Stimulated activated CD8-positive, alpha-beta memory T cell treated with anti-CD3 and anti-CD28 coated beads, Interleukin-4, amount 100 ng/mL, for 24 hours (primary cell): ENCODE results near the gene CSGALNACT2.
A peak's percentile ranks its signal among the peaks of the same experiment; 100 is the strongest.

Source experiments
- DNase-seq: peaks from one replicate; pipeline ENCODE4 v3.0.0-alpha.2; 2020; ENCODE audit warnings: low read depth

CSGALNACT2 gene

DNA sequence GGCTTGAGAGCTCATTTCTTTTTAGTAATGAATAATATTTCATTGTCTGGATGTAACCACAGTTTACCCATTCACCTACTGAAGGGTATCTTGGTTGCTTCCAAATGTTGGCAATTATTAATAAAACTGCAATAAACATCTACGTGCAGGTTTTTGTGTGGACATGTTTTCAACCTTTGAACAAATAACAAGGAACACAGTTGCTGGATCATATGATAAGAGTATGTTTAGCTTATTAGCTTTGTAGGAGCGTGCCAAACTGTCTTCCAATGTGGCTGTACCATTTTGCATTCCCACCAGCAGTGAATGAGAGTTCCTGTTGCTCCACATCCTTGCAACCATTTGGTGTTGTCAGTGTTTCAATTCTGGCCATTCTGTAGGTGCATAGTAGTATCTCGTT, 49.0 kb downstream of the CSGALNACT2 start:
- no peak for DNase-seq

DNA sequence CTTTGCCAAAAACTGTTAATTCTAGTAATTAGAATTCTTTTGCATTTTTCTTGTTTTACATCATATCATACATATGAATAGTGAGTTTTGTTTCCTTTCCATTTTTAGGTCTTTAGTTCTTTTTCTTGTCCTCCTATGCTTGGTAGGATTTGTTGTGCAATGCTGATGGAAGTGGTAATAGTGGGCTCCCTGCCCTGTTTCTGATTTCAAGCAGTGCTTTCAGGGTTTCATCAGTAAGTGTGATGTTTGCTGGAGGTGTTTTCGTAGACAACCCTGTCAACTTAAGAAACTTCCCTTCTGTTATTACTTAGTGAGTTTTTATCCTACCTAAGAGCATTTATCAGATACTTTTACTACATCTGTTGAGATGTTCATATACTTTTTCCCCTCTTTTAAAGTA, 50.5 kb downstream of the CSGALNACT2 start:
- no peak for DNase-seq

- DNase-seq: no peak
Measured at GRCh38 chr10:43190289-43190688, 52.0 kb downstream of the CSGALNACT2 start.

- no peak for DNase-seq
Measured at GRCh38 chr10:43190775-43191174, 52.5 kb downstream of the CSGALNACT2 start.

- DNase-seq: no peak
Measured at GRCh38 chr10:43192884-43193283, 54.6 kb downstream of the CSGALNACT2 start.

DNA sequence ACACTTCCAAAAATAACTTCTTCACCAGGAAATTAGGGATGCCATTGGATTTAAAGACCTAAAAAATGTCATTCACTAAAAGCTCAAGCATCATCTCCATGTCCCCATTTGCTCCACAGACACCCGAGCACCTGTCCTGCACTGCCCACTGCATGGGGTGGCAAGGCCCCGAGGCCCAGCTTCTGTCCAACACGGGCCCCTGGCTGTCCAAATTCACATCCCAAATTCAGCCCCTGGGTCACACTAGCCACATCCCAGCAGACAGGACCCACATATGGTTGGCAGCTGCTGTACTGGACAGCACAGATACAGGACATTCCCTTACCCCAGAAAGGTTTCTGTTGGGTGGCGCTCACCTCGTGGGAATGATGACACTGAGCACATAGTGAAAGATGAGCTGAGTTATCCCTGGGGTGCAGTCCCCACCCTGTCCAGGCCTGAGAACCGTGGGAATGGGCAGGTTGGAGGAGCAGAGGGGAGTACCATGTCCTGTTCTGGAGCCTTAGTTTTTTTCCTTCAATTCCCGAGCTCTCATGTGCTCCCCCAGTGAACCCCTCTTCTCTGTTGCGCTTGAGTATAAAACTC, 55.3 kb downstream of the CSGALNACT2 start:
- DNase-seq: no peak

- no peak for DNase-seq
Measured at GRCh38 chr10:43194266-43194665, 56.0 kb downstream of the CSGALNACT2 start.

GRCh38 chr10:43194859-43195258, 56.6 kb downstream of the CSGALNACT2 start:
- DNase-seq: no peak

GRCh38 chr10:43195557-43195956, 57.3 kb downstream of the CSGALNACT2 start:
- no peak for DNase-seq

DNA sequence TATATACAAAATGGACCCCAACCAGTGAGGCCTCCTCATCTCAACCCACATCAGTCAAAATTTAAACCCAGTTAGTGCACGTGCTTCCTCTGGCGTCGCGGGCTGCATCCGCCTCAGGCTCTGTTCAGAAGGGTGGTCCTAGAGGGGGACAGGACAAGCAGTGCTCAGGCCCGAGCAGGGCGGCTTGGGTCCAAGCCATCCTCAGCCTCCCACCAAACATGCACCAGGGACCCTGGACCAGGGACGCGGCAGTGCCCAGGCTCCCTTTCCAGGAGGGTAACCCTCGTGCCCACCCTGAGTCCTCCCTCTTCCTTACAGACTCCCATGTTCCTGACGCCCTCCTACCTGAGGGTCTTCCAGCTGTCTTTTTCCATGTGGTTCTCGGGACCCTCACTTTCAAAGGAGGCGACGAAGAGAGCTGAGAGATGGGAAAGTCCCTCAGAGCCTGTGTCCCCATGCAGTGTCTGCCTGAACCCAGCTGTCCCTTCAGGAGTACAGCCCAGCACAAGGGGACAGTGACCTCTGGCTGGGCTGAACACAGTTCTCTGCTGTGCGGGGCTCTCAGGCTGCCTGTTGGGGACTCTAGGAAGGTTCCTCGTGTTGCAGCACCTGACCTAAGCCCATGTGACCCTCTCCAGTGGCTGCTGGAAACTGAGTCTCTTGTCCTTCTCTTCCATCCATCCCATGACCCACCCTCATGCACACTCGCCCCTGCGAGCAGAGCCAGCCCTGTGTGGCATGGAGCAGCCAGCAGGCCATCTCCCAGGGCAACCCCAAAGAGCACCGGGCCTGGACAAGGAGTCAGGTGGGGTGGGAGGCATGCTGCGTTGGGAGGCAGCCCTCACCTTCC, 58.1 kb downstream of the CSGALNACT2 start:
- no peak for DNase-seq

- no peak for DNase-seq
Measured at GRCh38 chr10:43196981-43197833, 59.0 kb downstream of the CSGALNACT2 start.

GRCh38 chr10:43197834-43198681, 59.8 kb downstream of the CSGALNACT2 start:
- DNase-seq: no peak

GRCh38 chr10:43198682-43199005, 60.4 kb downstream of the CSGALNACT2 start:
- DNase-seq: no peak

DNA sequence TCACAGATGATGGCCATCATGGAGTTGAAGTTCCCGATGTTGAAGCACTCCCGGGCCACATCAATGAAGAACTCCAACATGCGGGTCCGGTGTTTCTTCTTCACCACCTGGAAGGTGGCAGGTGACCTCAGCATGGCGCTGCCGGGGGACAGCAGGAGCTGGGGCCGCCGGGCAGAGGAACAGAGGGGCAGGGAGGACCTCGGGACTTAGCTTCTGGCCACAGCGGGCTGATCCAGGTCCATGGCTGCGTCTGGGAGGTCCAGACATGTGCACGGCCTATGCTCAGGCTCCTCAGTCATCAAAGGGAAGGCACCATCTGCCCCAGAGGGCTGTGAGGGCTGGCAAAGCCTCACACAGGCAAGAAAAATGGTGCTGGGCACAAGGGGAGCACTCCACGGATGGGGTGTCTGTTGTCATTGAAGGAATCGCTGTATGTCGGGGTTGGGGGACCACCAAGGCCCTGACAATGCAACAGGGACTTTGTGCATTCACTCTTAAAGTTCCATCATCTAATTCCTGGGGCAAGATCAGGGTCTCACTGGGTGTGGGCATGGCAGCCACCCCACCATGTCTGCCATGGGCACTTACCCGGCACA, 60.9 kb downstream of the CSGALNACT2 start:
- DNase-seq: no peak

GRCh38 chr10:43199684-43200537, 61.7 kb downstream of the CSGALNACT2 start:
- no peak for DNase-seq

DNA sequence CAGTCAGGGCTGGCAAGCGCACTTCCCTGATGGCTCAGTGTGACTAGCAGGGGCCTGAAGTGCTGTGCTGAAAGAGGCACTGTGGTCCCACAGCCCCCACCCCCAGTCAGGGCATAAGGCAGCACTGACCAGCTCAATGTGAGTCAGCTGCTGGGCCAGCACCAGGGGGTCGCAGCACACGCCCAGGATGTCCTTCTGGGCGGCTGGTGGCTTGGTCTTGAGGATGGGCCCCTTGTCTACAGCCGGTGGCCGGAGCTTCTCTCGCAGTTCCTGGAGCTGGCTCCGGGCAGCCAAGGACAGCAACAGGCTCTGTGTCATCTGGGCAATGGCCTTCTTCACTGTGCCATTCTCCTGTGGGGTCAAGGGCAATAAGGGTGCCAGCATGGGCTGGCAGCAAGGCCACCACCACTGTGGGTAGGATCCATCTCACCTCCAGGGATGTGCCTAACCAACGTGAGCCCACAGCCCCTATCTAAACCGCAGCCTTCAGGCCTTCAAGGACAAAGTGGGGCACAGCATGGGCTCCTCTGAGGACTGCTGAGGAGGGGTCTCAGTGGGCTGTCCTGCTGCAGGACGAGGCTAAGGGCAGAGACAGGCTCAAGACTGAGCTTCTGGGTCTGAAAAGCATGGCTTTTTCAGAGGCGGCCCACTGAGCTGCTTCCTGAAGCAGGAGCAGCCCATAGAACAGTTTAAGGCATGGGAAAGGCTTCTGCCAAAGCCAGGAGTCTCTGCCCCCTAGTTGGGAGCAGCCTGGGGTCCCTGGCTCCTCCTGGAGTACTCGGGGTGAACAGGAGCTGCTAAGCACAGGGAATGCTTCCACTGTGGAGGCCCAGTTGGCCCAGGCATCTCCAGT, 62.5 kb downstream of the CSGALNACT2 start:
- no peak for DNase-seq

DNA sequence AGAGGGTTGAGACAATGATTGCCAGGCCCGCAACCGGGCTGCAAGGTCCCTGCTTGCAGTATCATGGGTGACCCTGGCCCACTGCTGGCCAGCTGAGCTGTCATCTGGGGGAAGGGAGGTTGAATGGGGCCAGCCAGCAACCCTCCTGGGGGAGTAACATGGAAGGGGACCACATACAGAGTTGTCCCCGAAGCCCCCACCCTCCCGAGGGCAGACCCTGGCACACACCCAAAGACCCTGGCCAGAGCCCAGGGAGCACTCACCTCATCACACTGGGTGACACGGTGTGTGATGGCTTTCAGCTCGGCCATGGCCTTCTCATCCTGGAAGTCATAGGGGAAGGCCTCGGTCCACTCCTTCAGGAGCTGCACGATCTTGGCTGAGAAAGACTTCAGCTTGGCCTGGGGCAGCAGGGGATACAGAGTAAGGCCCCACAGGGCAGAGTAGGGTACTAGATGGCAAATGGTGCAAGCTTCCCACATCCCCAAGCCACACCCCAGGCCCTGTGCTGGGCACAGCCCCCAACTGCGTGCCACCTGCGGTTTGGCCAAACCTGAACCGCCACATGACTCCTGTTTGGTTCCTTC, 63.4 kb downstream of the CSGALNACT2 start:
- DNase-seq: no peak

DNA sequence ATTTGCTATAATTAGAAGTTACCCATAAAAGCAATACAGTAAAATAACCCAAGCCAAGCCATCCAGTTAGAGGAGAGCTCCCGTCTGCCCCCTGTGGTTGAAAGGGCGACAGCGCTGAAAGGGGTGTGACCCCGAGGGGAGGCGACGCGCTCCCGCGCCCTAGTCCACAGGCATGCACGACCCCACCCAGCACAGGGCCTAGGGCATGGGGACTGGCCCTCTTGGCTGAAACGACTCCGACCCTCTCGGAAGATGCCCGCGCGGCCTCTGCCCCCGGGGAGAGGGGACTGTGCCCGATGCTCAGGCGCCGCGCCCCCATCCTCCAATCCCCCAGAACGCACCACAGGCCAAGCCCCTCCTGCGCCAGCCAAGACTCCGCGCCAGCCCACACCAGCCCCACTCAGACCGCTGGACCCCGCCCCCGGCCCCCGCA, 64.0 kb downstream of the CSGALNACT2 start:
- DNase-seq: peak; percentile 41
